WERI-Rb-1 (cell line): ENCODE measurements around the gene MTMR3.

Source experiments
- DNase-seq: peaks from one replicate; pipeline ENCODE4 v3.0.0-alpha.2; 2020
- H3K27ac ChIP-seq: fragments of 250-450 bp; sonication (Bioruptor Pico); 2 replicates; pipeline ENCODE4 v1.5.1; 2020; ENCODE audit warnings: mild to moderate bottlenecking, moderate library complexity
- H3K27me3 ChIP-seq: fragments of 250-450 bp; sonication (Bioruptor Pico); 2 replicates; pipeline ENCODE4 v1.5.1; 2021; ENCODE audit warnings: mild to moderate bottlenecking, low read depth, moderate library complexity; ENCODE audit not compliant: insufficient read depth, severe bottlenecking
- H3K36me3 ChIP-seq: fragments of 250-450 bp; sonication (Bioruptor Pico); 2 replicates; pipeline ENCODE4 v1.5.1; 2020; ENCODE audit warnings: mild to moderate bottlenecking, moderate library complexity
- H3K4me3 ChIP-seq: 2 replicates; pipeline ENCODE4 v1.5.1; 2011; ENCODE audit warnings: low read depth, mild to moderate bottlenecking, control low read depth, low read length
- H3K9me3 ChIP-seq: fragments of 250-450 bp; sonication (Bioruptor Pico); 2 replicates; pipeline ENCODE4 v1.5.1; 2021; ENCODE audit warnings: mild to moderate bottlenecking, moderate library complexity; ENCODE audit not compliant: severe bottlenecking
- CTCF ChIP-seq: IDR thresholded peaks from 2 replicates; pipeline ENCODE4 v1.5.1; 2011; ENCODE audit warnings: low read depth, mild to moderate bottlenecking, control low read depth, inconsistent platforms, low read length

Gene MTMR3

GRCh38 chr22:29997516-29997915 lies 114.5 kb downstream of the MTMR3 start:
- Histone ChIP-seq H3K27ac (no peak overlapping the region), H3K4me3 (no peak overlapping the region), H3K9me3 (no peaks in the 10 kb centered on the region), H3K36me3 (peaks cover 18% of the 10 kb centered on the region), H3K27me3 (no peaks in the 10 kb centered on the region)
- no peak for DNase-seq
- TF ChIP-seq CTCF = no peak

- no peak for TF ChIP-seq CTCF
- Histone ChIP-seq H3K4me3 (no peak overlapping the region), H3K27me3 (no peaks in the 10 kb centered on the region), H3K27ac (no peak overlapping the region), H3K36me3 (peaks cover 18% of the 10 kb centered on the region), H3K9me3 (no peaks in the 10 kb centered on the region)
- no peak for DNase-seq
Measured at GRCh38 chr22:29998627-29999384, 115.8 kb downstream of the MTMR3 start.

GRCh38 chr22:30000566-30000965 lies 117.6 kb downstream of the MTMR3 start:
- DNase-seq = no peak
- peaks cover 20% of the 10 kb centered on the region for H3K36me3 ChIP-seq
- no peaks in the 10 kb centered on the region for H3K9me3 ChIP-seq
- no peak for TF ChIP-seq CTCF
- no peak overlapping the region for H3K4me3 ChIP-seq
- no peaks in the 10 kb centered on the region for H3K27me3 ChIP-seq
- H3K27ac ChIP-seq = no peak overlapping the region

- H3K27me3 ChIP-seq = no peaks in the 10 kb centered on the region
- no peaks in the 10 kb centered on the region for H3K9me3 ChIP-seq
- H3K27ac ChIP-seq = no peak overlapping the region
- no peak overlapping the region for H3K4me3 ChIP-seq
- no peak for DNase-seq
- no peak for TF ChIP-seq CTCF
- H3K36me3 ChIP-seq = peaks cover 20% of the 10 kb centered on the region
Measured at GRCh38 chr22:30001459-30001858, 118.5 kb downstream of the MTMR3 start.

GRCh38 chr22:30002861-30003486 lies 120.0 kb downstream of the MTMR3 start:
- peaks cover 24% of the 10 kb centered on the region for H3K36me3 ChIP-seq
- DNase-seq = no peak
- H3K27ac ChIP-seq = no peak overlapping the region

More at GRCh38 chr22:30002861-30003486, 120.0 kb downstream of the MTMR3 start:
- no peak for TF ChIP-seq CTCF
- Histone ChIP-seq H3K9me3 (no peaks in the 10 kb centered on the region), H3K4me3 (no peak overlapping the region), H3K27me3 (no peaks in the 10 kb centered on the region)
